GM15510 (cell line): ENCODE results near the gene ARL9.

Experiments used
- POLR2A ChIP-seq: IDR thresholded peaks from 3 replicates; pipeline ENCODE4 v1.6.1; 2011; ENCODE audit warnings: borderline replicate concordance; ENCODE audit not compliant: insufficient read length; ENCODE audit errors: extremely low read depth

The ARL9 gene

GRCh38 chr4:56511098-56511497 is 5.5 kb downstream of the ARL9 start:
- TF ChIP-seq POLR2A, result no peak

- no peak for TF ChIP-seq POLR2A
These were observed 6.6 kb downstream of the ARL9 start for GRCh38 chr4:56512166-56512565.

GRCh38 chr4:56513517-56513916 is 7.9 kb downstream of the ARL9 start:
- TF ChIP-seq POLR2A, result no peak

- no peak for TF ChIP-seq POLR2A
These were observed 24.9 kb downstream of the ARL9 start for GRCh38 chr4:56530269-56531148.

- no peak for TF ChIP-seq POLR2A
These were observed 25.7 kb downstream of the ARL9 start for GRCh38 chr4:56531149-56531770.

GRCh38 chr4:56531823-56532222 is 26.2 kb downstream of the ARL9 start:
- TF ChIP-seq POLR2A, result no peak

- TF ChIP-seq POLR2A, result no peak
These were observed 26.6 kb downstream of the ARL9 start for GRCh38 chr4:56532239-56532638.

GRCh38 chr4:56535915-56536314 is 30.3 kb downstream of the ARL9 start:
- TF ChIP-seq POLR2A, result no peak

- TF ChIP-seq POLR2A, result no peak
These were observed 31.6 kb downstream of the ARL9 start for GRCh38 chr4:56537147-56537546.

GRCh38 chr4:56540826-56541225 is 35.2 kb downstream of the ARL9 start:
- no peak for TF ChIP-seq POLR2A

- TF ChIP-seq POLR2A, result no peak
These were observed 39.1 kb downstream of the ARL9 start for GRCh38 chr4:56544573-56545131.

- TF ChIP-seq POLR2A, result no peak
These were observed 45.1 kb downstream of the ARL9 start for GRCh38 chr4:56550642-56551041.

GRCh38 chr4:56551516-56551915 is 45.9 kb downstream of the ARL9 start:
- no peak for TF ChIP-seq POLR2A

GRCh38 chr4:56552273-56552672 is 46.7 kb downstream of the ARL9 start:
- TF ChIP-seq POLR2A, result no peak

GRCh38 chr4:56570041-56570440 is 64.5 kb downstream of the ARL9 start:
- no peak for TF ChIP-seq POLR2A
